MCF 10A (cell line): ENCODE measurements around the gene STXBP4. TPM values are rescaled to one million over a fixed set of nuclear protein-coding genes. Genes with fewer than 3 reads are reported as not detected.
A peak's percentile ranks its signal among the peaks of the same experiment; 100 is the strongest.

Source experiments
- BruUV-seq: library from RNA; stranded (reverse); fragments of 400-500 nt; replicated peaks from 2 replicates; lab custom pipeline; 2021; lab: Mats Ljungman, UMichigan
- CTCF ChIA-PET: fragments of 300-600 bp; sonication (Branson Sonifier 250); formaldehyde crosslinking; extraction: SDS; loops from one replicate; lab custom pipeline; 2021; ENCODE audit warnings: antibody characterized with exemption, inconsistent platforms; lab: Yijun Ruan, JAX
- POLR2A ChIA-PET: fragments of 300-600, 350-650 bp; sonication (Branson Sonifier 250); formaldehyde crosslinking; extraction: SDS; loops from one replicate; lab custom pipeline; 2020; ENCODE audit warnings: antibody characterized with exemption, inconsistent platforms; lab: Yijun Ruan, JAX
- DNase-seq: peaks from one replicate; pipeline ENCODE4 v3.0.0-alpha.2; 2018; ENCODE audit not compliant: unreplicated experiment
- H3K27ac Mint-ChIP-seq: one replicate; pipeline ENCODE4 v1.8.0; 2022; ENCODE audit warnings: mild to moderate bottlenecking, low read depth, mixed read lengths; ENCODE audit not compliant: unreplicated experiment
- H3K27me3 Mint-ChIP-seq: one replicate; pipeline ENCODE4 v1.8.0; 2022; ENCODE audit warnings: mixed read lengths; ENCODE audit not compliant: insufficient read depth, unreplicated experiment
- H3K36me3 Mint-ChIP-seq: one replicate; pipeline ENCODE4 v1.8.0; 2022; ENCODE audit warnings: mild to moderate bottlenecking, moderate library complexity, mixed read lengths; ENCODE audit not compliant: insufficient read depth, unreplicated experiment
- H3K4me1 Mint-ChIP-seq: one replicate; pipeline ENCODE4 v1.8.0; 2022; ENCODE audit warnings: mixed read lengths; ENCODE audit not compliant: insufficient read depth, unreplicated experiment
- H3K4me3 Mint-ChIP-seq: one replicate; pipeline ENCODE4 v1.8.0; 2022; ENCODE audit warnings: mild to moderate bottlenecking, moderate library complexity, mixed read lengths; ENCODE audit not compliant: unreplicated experiment
- H3K9me3 Mint-ChIP-seq: one replicate; pipeline ENCODE4 v1.8.0; 2022; ENCODE audit warnings: mixed read lengths; ENCODE audit not compliant: unreplicated experiment
- intact Hi-C: fragments of 100-400 bp; cut with micrococcal nuclease; formaldehyde crosslinking; loops from 2 replicates; pipeline ENCODE4 v1.14.1; 2022
- total RNA-seq: library from RNA; stranded (reverse); gene quantifications from 2 replicates; pipeline ENCODE4 v1.2.3, GENCODE V29; 2022
- TF ChIP-seq, protein P1 (sequence below): fragments of 200-600 bp; IDR thresholded peaks from one replicate; pipeline ENCODE4 v1.8.0; 2022; ENCODE audit warnings: antibody characterized with exemption, mild to moderate bottlenecking; ENCODE audit not compliant: unreplicated experiment

The STXBP4 gene
- total RNA-seq, 1 experiment from 2014 or later: 6.7 TPM

DNA sequence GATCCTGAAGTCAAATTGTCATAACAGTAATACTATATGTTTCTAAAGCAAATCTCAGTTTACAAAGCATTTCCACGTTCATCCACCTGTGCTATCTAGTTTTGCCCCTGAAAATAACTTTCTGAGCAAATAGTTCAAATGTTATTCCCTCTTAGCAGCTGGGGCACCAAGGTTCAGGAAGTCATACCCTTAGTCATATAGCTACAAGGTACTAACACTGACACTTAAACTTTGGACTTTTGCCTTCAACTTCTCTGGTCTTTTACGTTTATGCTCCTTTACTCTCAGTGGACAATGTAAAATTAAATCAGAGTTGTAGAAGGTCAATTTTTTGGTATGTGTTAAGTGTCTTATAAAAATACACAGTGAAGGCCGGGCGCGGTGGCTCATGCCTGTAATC is 33.1 kb upstream of the STXBP4 start:
- no peak overlapping the region for H3K4me3 Mint-ChIP-seq
- no peak overlapping the region for H3K27ac Mint-ChIP-seq
- DNase-seq: no peak
- BruUV-seq: no TSS peak
- H3K27me3 Mint-ChIP-seq: no peaks in the 10 kb centered on the region
- H3K9me3 Mint-ChIP-seq: no peaks in the 10 kb centered on the region
- ChIA-PET CTCF (interaction anchor here (0.7 kb wide), 1 partner anchor 23 kb away, joined by 3 read pairs; no protein-coding TSS in a partner anchor), POLR2A (interaction anchor here (1.3 kb wide), 1 partner anchor 34 kb away, joined by 3 read pairs; no protein-coding TSS in a partner anchor)
- TF ChIP-seq, protein P1, sequence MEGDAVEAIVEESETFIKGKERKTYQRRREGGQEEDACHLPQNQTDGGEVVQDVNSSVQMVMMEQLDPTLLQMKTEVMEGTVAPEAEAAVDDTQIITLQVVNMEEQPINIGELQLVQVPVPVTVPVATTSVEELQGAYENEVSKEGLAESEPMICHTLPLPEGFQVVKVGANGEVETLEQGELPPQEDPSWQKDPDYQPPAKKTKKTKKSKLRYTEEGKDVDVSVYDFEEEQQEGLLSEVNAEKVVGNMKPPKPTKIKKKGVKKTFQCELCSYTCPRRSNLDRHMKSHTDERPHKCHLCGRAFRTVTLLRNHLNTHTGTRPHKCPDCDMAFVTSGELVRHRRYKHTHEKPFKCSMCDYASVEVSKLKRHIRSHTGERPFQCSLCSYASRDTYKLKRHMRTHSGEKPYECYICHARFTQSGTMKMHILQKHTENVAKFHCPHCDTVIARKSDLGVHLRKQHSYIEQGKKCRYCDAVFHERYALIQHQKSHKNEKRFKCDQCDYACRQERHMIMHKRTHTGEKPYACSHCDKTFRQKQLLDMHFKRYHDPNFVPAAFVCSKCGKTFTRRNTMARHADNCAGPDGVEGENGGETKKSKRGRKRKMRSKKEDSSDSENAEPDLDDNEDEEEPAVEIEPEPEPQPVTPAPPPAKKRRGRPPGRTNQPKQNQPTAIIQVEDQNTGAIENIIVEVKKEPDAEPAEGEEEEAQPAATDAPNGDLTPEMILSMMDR: no peak
- no peaks in the 10 kb centered on the region for H3K4me1 Mint-ChIP-seq
- intact Hi-C loops: no loop called here
- peaks cover 77% of the 10 kb centered on the region for H3K36me3 Mint-ChIP-seq

DNA sequence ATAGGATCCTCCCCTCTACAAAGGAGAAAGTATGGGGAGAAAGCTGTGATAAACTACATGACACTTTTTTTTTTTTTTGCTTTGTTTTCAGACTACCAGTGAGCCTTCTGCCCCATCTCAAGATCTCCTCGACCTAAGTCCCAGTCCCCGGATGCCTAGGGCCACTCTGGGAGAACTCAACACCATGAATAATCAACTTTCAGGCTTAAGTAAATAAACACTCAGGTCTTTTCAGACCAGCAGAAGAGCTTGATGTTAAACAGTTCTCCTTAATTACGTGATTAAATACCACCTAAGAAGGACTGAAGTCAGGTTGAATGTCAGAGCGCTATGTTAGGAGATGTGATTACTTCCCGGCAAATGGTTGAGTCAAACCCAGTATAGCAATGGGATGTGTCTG is 31.5 kb upstream of the STXBP4 start:
- Mint-ChIP-seq H3K36me3 (peaks cover 74% of the 10 kb centered on the region), H3K27me3 (no peaks in the 10 kb centered on the region), H3K9me3 (no peaks in the 10 kb centered on the region), H3K27ac (no peak overlapping the region), H3K4me1 (no peaks in the 10 kb centered on the region), H3K4me3 (no peak overlapping the region)
- TF ChIP-seq, protein P1: no peak
- BruUV-seq: no TSS peak
- ChIA-PET POLR2A (interaction anchor here (0.6 to 1.3 kb wide), 3 partner anchors 9 to 35 kb away, joined by 3 to 4 read pairs (median 3); no protein-coding TSS in a partner anchor), CTCF (no interaction called here)
- no peak for DNase-seq
- intact Hi-C loops: no loop called here

DNA sequence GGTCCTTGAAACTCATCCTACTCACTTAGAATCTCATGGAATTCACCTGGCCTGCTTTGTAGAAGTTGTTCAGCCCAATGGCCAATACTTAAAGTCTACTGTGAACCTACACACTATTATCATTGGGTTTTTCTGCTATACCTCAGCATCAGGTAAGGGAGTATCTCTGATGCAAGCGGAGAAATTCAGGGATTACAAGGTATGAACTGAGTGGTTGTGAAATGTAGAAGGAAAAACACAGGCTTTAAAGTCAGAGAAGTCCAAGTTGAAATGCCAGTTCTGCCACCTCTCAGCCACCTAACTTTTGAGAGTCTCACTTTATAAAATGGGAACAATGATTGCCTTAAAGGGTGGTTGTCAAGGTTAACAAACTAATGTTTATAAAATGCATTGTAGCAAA is 31.1 kb upstream of the STXBP4 start:
- TF ChIP-seq, protein P1: no peak
- BruUV-seq: no TSS peak
- Mint-ChIP-seq H3K4me3 (no peak overlapping the region), H3K36me3 (peaks cover 74% of the 10 kb centered on the region), H3K9me3 (no peaks in the 10 kb centered on the region), H3K27me3 (no peaks in the 10 kb centered on the region), H3K27ac (no peak overlapping the region), H3K4me1 (no peaks in the 10 kb centered on the region)
- intact Hi-C loops: no loop called here
- POLR2A ChIA-PET: interaction anchor here (0.6 to 1.2 kb wide), 2 partner anchors 9 to 31 kb away, joined by 3 to 4 read pairs; no protein-coding TSS in a partner anchor
- DNase-seq: no peak
- CTCF ChIA-PET: no interaction called here

DNA sequence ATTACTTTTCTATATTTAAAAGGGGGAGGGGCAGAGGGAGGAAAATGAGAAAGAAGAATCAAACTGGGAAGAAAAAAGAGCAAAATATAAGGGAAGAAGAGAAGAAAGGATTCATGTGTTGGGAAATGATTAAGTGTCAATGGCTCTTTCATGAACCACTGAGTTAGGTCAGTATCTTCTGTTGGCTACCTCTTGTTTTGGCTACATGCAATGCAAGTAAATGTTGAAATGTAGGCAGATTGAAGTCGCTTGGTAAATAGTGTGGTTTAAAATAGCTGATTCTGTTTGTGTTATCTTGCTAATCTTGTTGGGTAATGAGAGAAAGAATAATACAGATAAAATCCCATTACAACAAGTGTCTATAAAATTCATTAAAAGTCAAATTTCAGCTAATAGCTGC is 27.3 kb upstream of the STXBP4 start:
- H3K4me3 Mint-ChIP-seq: no peak overlapping the region
- H3K9me3 Mint-ChIP-seq: no peaks in the 10 kb centered on the region
- peak overlapping the region; percentile 12 for H3K27ac Mint-ChIP-seq
- ChIA-PET POLR2A (no interaction called here), CTCF (no interaction called here)
- TF ChIP-seq, protein P1: no peak
- H3K4me1 Mint-ChIP-seq: no peaks in the 10 kb centered on the region
- no peaks in the 10 kb centered on the region for H3K27me3 Mint-ChIP-seq
- intact Hi-C loops: no loop called here
- H3K36me3 Mint-ChIP-seq: peaks cover 62% of the 10 kb centered on the region
- no TSS peak for BruUV-seq
- DNase-seq: no peak
